Endothelial cell of umbilical vein (primary cell): ENCODE data around the gene SPATA1. TPM values are rescaled to one million over a fixed set of nuclear protein-coding genes. Genes with fewer than 3 reads are reported as not detected.

Experiments used
- BruUV-seq: library from RNA; stranded (reverse); fragments of 400-500 nt; replicated peaks from 2 replicates; lab custom pipeline; 2021; lab: Mats Ljungman, UMichigan
- CTCF ChIA-PET: fragments of 300-600, 350-600 bp; sonication (Branson Sonifier 250); formaldehyde crosslinking; loops from one replicate; lab custom pipeline; 2021; ENCODE audit warnings: antibody characterized with exemption, inconsistent platforms; lab: Charles Lee
- POLR2A ChIA-PET: fragments of 300-600, 350-600 bp; sonication (Branson Sonifier 250); formaldehyde crosslinking; loops from one replicate; lab custom pipeline; 2021; ENCODE audit warnings: antibody characterized with exemption, inconsistent platforms; lab: Charles Lee
- DNase-seq: peaks from one replicate; pipeline ENCODE4 v3.0.0-alpha.2; 2011; ENCODE audit warnings: low read depth, low spot score
- FAIRE-seq: peaks from 2 replicates; lab custom pipeline; 2011; peaks lifted over from hg19 to GRCh38; lab: Jason Lieb, UNC
- H2AFZ ChIP-seq: 2 replicates; pipeline ENCODE4 v1.6.0; 2012; ENCODE audit warnings: low read depth, low read length, control low read depth, inconsistent platforms
- H3K27ac ChIP-seq: 2 replicates; pipeline ENCODE4 v1.5.1; 2011; ENCODE audit warnings: low read depth, mild to moderate bottlenecking, control low read depth, low read length, moderate library complexity; ENCODE audit not compliant: insufficient read depth
- H3K27me3 ChIP-seq, 2 experiments: 2 replicates each; pipeline versions ENCODE4 v1.6.0 to v1.6.1; 2011; ENCODE audit warnings: low read length in 2 of 2, mixed read lengths in 1 of 2; ENCODE audit not compliant: control insufficient read depth in 2 of 2, insufficient read depth in 2 of 2
- H3K36me3 ChIP-seq, 2 experiments: 2 replicates in 1 of 2; 3 replicates in 1 of 2; pipeline ENCODE4 v1.5.1; 2011; ENCODE audit warnings: low read length in 2 of 2, mild to moderate bottlenecking in 1 of 2, moderate library complexity in 1 of 2; ENCODE audit not compliant: control insufficient read depth in 2 of 2, insufficient read depth in 2 of 2; ENCODE audit errors: extremely low read depth in 1 of 2
- H3K4me1 ChIP-seq: 3 replicates; pipeline ENCODE4 v1.5.1; 2011; ENCODE audit warnings: mild to moderate bottlenecking, low read length; ENCODE audit not compliant: control insufficient read depth, insufficient read depth; ENCODE audit errors: extremely low read depth
- H3K4me2 ChIP-seq: 2 replicates; pipeline ENCODE4 v1.6.1; 2011; ENCODE audit warnings: low read length, control low read depth, mixed read lengths; ENCODE audit not compliant: insufficient read depth
- H3K4me3 ChIP-seq, 3 experiments: fragments of 200-600 bp in 1 of 3; sonication (generic), shearing (Covaris generic) in 1 of 3; replicated peaks in 1 of 3; 2 replicates each; pipeline ENCODE4 v1.5.1; 2011 to 2016; ENCODE audit warnings: control low read depth in 3 of 3, low read length in 3 of 3, mild to moderate bottlenecking in 2 of 3, inconsistent platforms in 1 of 3, low read depth in 1 of 3, moderate library complexity in 1 of 3; ENCODE audit not compliant: insufficient read depth in 1 of 3
- H3K79me2 ChIP-seq: 2 replicates; pipeline ENCODE4 v1.6.0; 2012; ENCODE audit warnings: low read length, inconsistent platforms; ENCODE audit not compliant: control insufficient read depth, insufficient read depth
- H3K9ac ChIP-seq: replicated peaks from 2 replicates; pipeline ENCODE3; 2011; ENCODE audit warnings: low read length, control low read depth; ENCODE audit not compliant: insufficient read depth; ENCODE audit errors: extremely low read depth
- H3K9me1 ChIP-seq: replicated peaks from 3 replicates; pipeline ENCODE4 v1.6.0; 2011; ENCODE audit warnings: mild to moderate bottlenecking, low read length; ENCODE audit not compliant: control insufficient read depth, insufficient read depth; ENCODE audit errors: extremely low read depth
- H3K9me3 ChIP-seq: replicated peaks from 2 replicates; pipeline ENCODE4 v1.5.1; 2012; ENCODE audit warnings: low read length, inconsistent platforms; ENCODE audit not compliant: control insufficient read depth, insufficient read depth
- H4K20me1 ChIP-seq: replicated peaks from 2 replicates; pipeline ENCODE3; 2011; ENCODE audit warnings: mild to moderate bottlenecking, low read length; ENCODE audit not compliant: control insufficient read depth, insufficient read depth; ENCODE audit errors: extremely low read depth
- EZH2 ChIP-seq: IDR thresholded peaks from 2 replicates; pipeline ENCODE4 v1.6.1; 2012; ENCODE audit warnings: borderline replicate concordance, low read depth, mild to moderate bottlenecking, moderate library complexity, low read length, inconsistent platforms; ENCODE audit not compliant: severe bottlenecking
- FOS ChIP-seq: IDR thresholded peaks from 2 replicates; pipeline ENCODE4 v1.6.1; 2011; ENCODE audit warnings: mild to moderate bottlenecking, low read length, moderate library complexity, borderline replicate concordance; ENCODE audit not compliant: insufficient read depth
- GATA2 ChIP-seq: IDR thresholded peaks from 2 replicates; pipeline ENCODE4 v1.7.0; 2011; ENCODE audit warnings: low read depth, mild to moderate bottlenecking, moderate library complexity, mixed read lengths, low read length; ENCODE audit not compliant: insufficient read length, insufficient read depth
- JUN ChIP-seq: IDR thresholded peaks from 2 replicates; pipeline ENCODE4 v1.6.1; 2011; ENCODE audit warnings: borderline replicate concordance, low read depth; ENCODE audit not compliant: insufficient read length, insufficient read depth
- MYC ChIP-seq: IDR thresholded peaks from one replicate; pipeline ENCODE4 v1.6.1; 2011; ENCODE audit warnings: mild to moderate bottlenecking, low read depth, low read length
- POLR2A ChIP-seq: IDR thresholded peaks from 2 replicates; pipeline ENCODE4 v1.6.1; 2012; ENCODE audit warnings: low read depth, mild to moderate bottlenecking, control low read depth, low read length
- POLR2AphosphoS5 ChIP-seq: IDR thresholded peaks from 2 replicates; pipeline ENCODE4 v1.6.1; 2012; ENCODE audit warnings: low read depth, mild to moderate bottlenecking, control low read depth, low read length, moderate library complexity; ENCODE audit not compliant: insufficient read depth
- dilution Hi-C: fragments of 300-500 bp; cut with MboI; formaldehyde crosslinking; loops from one replicate; pipeline ENCODE4 v1.15.0; 2019; ENCODE audit warnings: low sequenced_read_pairs; ENCODE audit not compliant: extremely low pct_ligation_motif_present
- intact Hi-C: fragments of 100-400 bp; cut with micrococcal nuclease; formaldehyde crosslinking; loops from one replicate; pipeline ENCODE4 v1.10.0; 2022
- polyA plus RNA-seq, 4 experiments: library from polyadenylated mRNA; depleted of rRNA in 3 of 4; stranded (reverse) in 3 of 4; unstranded in 1 of 4; fragments of >200 nt; gene quantifications; 2 replicates each; pipeline versions ENCODE4 v1.2.1 to v1.2.3, GENCODE V29; 2011 to 2012; ENCODE audit warnings: missing spikeins in 1 of 4
- total RNA-seq: library from RNA; stranded (reverse); gene quantifications from 2 replicates; pipeline ENCODE4 v1.2.3, GENCODE V29; 2021
- TF ChIP-seq, protein P1 (sequence below), 2 donors: IDR thresholded peaks; 1 replicate in 1 of 2; 2 replicates in 1 of 2; pipeline ENCODE4 v1.5.1; 2011; ENCODE audit warnings: low read length in 2 of 2, mild to moderate bottlenecking in 2 of 2, moderate library complexity in 2 of 2, control low read depth in 1 of 2, inconsistent platforms in 1 of 2, low read depth in 1 of 2; ENCODE audit not compliant: insufficient read depth in 1 of 2; ENCODE audit errors: extremely low read depth in 1 of 2
- TF ChIP-seq, protein P2 (sequence below): IDR thresholded peaks from 2 replicates; pipeline ENCODE4 v1.6.1; 2011; ENCODE audit not compliant: insufficient read depth, insufficient read length

Gene SPATA1
- total and polyA plus RNA-seq, 2 donors (not counting 3 experiments of a cell fraction or from before 2014, with no cell fraction given), result 1.7 to 1.8 TPM

DNA sequence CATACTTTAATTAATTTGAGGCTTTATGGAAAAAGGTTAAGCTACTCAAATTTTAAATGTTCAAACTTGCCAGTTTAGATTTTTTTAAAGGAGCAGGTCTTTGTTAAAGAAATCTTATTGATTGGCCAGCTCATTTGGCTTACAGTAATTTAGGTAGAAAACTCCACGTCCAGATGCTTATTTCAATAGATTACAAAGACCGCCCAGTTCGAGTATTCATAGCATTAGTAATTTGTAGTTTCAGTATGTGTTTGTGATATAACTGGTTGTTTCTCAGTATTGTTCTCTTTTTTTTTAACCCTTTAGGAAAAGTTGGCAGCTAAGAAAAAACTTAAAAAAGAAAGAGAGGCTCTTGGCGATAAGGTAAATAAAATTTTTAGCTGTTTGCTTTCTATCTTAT lies 25.5 kb upstream of the SPATA1 start:
- H3K79me2 ChIP-seq, result peaks cover 30% of the 10 kb centered on the region
- no peaks in the 10 kb centered on the region for H4K20me1 ChIP-seq
- H3K9me3 ChIP-seq, result no peaks in the 10 kb centered on the region
- H3K27me3 ChIP-seq, result no peaks in the 10 kb centered on the region
- no peak for TF ChIP-seq POLR2AphosphoS5
- TF ChIP-seq POLR2A, result no peak
- TF ChIP-seq, protein P1, sequence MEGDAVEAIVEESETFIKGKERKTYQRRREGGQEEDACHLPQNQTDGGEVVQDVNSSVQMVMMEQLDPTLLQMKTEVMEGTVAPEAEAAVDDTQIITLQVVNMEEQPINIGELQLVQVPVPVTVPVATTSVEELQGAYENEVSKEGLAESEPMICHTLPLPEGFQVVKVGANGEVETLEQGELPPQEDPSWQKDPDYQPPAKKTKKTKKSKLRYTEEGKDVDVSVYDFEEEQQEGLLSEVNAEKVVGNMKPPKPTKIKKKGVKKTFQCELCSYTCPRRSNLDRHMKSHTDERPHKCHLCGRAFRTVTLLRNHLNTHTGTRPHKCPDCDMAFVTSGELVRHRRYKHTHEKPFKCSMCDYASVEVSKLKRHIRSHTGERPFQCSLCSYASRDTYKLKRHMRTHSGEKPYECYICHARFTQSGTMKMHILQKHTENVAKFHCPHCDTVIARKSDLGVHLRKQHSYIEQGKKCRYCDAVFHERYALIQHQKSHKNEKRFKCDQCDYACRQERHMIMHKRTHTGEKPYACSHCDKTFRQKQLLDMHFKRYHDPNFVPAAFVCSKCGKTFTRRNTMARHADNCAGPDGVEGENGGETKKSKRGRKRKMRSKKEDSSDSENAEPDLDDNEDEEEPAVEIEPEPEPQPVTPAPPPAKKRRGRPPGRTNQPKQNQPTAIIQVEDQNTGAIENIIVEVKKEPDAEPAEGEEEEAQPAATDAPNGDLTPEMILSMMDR (IDR thresholded peaks at IDR 0.05; ENCODE audit: extremely low read depth in 1 of 2, insufficient read depth in 1 of 2, low read depth in 1 of 2, low read length in 2 of 2), result no peak
- TF ChIP-seq GATA2, result no peak
- TF ChIP-seq, protein P2, sequence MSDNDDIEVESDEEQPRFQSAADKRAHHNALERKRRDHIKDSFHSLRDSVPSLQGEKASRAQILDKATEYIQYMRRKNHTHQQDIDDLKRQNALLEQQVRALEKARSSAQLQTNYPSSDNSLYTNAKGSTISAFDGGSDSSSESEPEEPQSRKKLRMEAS, result no peak
- no peak for TF ChIP-seq JUN
- TF ChIP-seq MYC, result no peak
- no peak for TF ChIP-seq FOS
- no peak for TF ChIP-seq EZH2
- H3K9ac ChIP-seq, result no peak overlapping the region
- H3K4me1 ChIP-seq, result peaks cover 17% of the 10 kb centered on the region
- no TSS peak for BruUV-seq
- POLR2A ChIA-PET, result no interaction called here
- no peak for FAIRE-seq
- intact Hi-C loops, result no loop called here
- H3K4me3 ChIP-seq, result peak overlapping the region in 1 of 3 experiments; percentile 95
- dilution Hi-C loops, result no loop called here
- no peaks in the 10 kb centered on the region for H3K9me1 ChIP-seq
- no peak overlapping the region for H3K27ac ChIP-seq
- peak overlapping the region; percentile 99 for H3K4me2 ChIP-seq
- DNase-seq, result no peak
- CTCF ChIA-PET, result interaction anchor here (0.7 to 1.9 kb wide), 8 partner anchors 32 to 358 kb away, joined by 3 to 18 read pairs (median 3); no protein-coding TSS in a partner anchor
- no peak overlapping the region for H2AFZ ChIP-seq
- H3K36me3 ChIP-seq, result peaks cover 0 to 5% of the 10 kb centered on the region in 2 experiments
